OCI-LY1 (cell line): ENCODE data around the gene RBM20.

Experiments
- H2AFZ ChIP-seq: fragments of 200-600 bp; sonication (generic), shearing (Covaris generic); 2 replicates; pipeline ENCODE4 v1.6.0; 2014; ENCODE audit warnings: antibody characterized with exemption, mild to moderate bottlenecking, low read length
- H3F3A ChIP-seq: fragments of 200-600 bp; sonication (generic), shearing (Covaris generic); 2 replicates; pipeline ENCODE4 v1.6.0; 2014; ENCODE audit warnings: mild to moderate bottlenecking, antibody characterized with exemption, low read length, moderate library complexity; ENCODE audit not compliant: insufficient read depth
- H3K27ac ChIP-seq: fragments of 200-600 bp; sonication (generic); 2 replicates; pipeline ENCODE4 v1.5.1; 2014; ENCODE audit warnings: low read length, mixed run types, mild to moderate bottlenecking, low read depth; ENCODE audit not compliant: poor library complexity, severe bottlenecking
- H3K27me3 ChIP-seq: fragments of 200-600 bp; sonication (generic); 2 replicates; pipeline ENCODE4 v1.6.0; 2014; ENCODE audit warnings: antibody characterized with exemption, mild to moderate bottlenecking, low read length, moderate library complexity; ENCODE audit not compliant: insufficient read depth
- H3K36me3 ChIP-seq: fragments of 200-600 bp; sonication (generic); 2 replicates; pipeline ENCODE4 v1.6.1; 2014; ENCODE audit warnings: mild to moderate bottlenecking, antibody characterized with exemption, low read length, moderate library complexity, mixed read lengths; ENCODE audit not compliant: insufficient read depth
- H3K4me1 ChIP-seq: fragments of 200-600 bp; sonication (generic); 2 replicates; pipeline ENCODE4 v1.5.1; 2014; ENCODE audit warnings: mild to moderate bottlenecking, low read length, moderate library complexity; ENCODE audit not compliant: insufficient read depth, severe bottlenecking
- H3K4me2 ChIP-seq: fragments of 200-600 bp; sonication (generic), shearing (Covaris generic); 2 replicates; pipeline ENCODE4 v1.6.1; 2014; ENCODE audit warnings: low read length
- H3K4me3 ChIP-seq: fragments of 200-600 bp; sonication (generic); 2 replicates; pipeline ENCODE4 v1.5.1; 2014; ENCODE audit warnings: low read length, low read depth, mild to moderate bottlenecking, mixed read lengths; ENCODE audit not compliant: poor library complexity, severe bottlenecking
- H3K79me2 ChIP-seq: fragments of 200-600 bp; shearing (Covaris generic); 2 replicates; pipeline ENCODE4 v1.6.1; 2016; ENCODE audit warnings: mixed run types, low read length, mixed read lengths; ENCODE audit not compliant: insufficient read depth
- H3K9ac ChIP-seq: fragments of 200-600 bp; sonication (generic), shearing (Covaris generic); 2 replicates; pipeline ENCODE4 v1.6.1; 2014; ENCODE audit warnings: mild to moderate bottlenecking, low read length, mixed read lengths
- H3K9me2 ChIP-seq: fragments of 200-600 bp; sonication (generic), shearing (Covaris generic); 2 replicates; pipeline ENCODE4 v1.6.1; 2014; ENCODE audit warnings: low read depth, mild to moderate bottlenecking, low read length, mixed read lengths
- H3K9me3 ChIP-seq: fragments of 200-600 bp; shearing (Covaris generic); 2 replicates; pipeline ENCODE4 v1.6.1; 2014; ENCODE audit warnings: low read length, mixed read lengths
- H4K20me1 ChIP-seq: fragments of 200-600 bp; sonication (generic), shearing (Covaris generic); 2 replicates; pipeline ENCODE4 v1.6.0; 2016; ENCODE audit warnings: mild to moderate bottlenecking, low read length; ENCODE audit not compliant: insufficient read depth
- CTCF ChIP-seq: fragments of 200-600 bp; sonication (generic), shearing (Covaris generic); IDR thresholded peaks from 2 replicates; pipeline ENCODE4 v1.5.1; 2017; ENCODE audit warnings: mild to moderate bottlenecking, antibody characterized with exemption, low read length, moderate library complexity, mixed read lengths
- EZH2 ChIP-seq: fragments of 200-600 bp; sonication (generic), shearing (Covaris generic); IDR thresholded peaks from 2 replicates; pipeline ENCODE4 v1.8.0; 2017; ENCODE audit warnings: borderline replicate concordance, mixed run types, mild to moderate bottlenecking, antibody characterized with exemption, low read length, moderate library complexity, mixed read lengths

Gene RBM20

GRCh38 chr10:110671788-110672579, 27.8 kb downstream of the RBM20 start:
- peaks cover 66% of the 10 kb centered on the region for H3K4me1 ChIP-seq
- H3K9me2 ChIP-seq, result no peaks in the 10 kb centered on the region
- H3K4me3 ChIP-seq, result peak overlapping the region; percentile 75
- no peaks in the 10 kb centered on the region for H3K36me3 ChIP-seq
- no peaks in the 10 kb centered on the region for H3K9me3 ChIP-seq
- H3K79me2 ChIP-seq, result no peaks in the 10 kb centered on the region
- no peaks in the 10 kb centered on the region for H3F3A ChIP-seq
- H3K27ac ChIP-seq, result peak overlapping the region; percentile 93
- H4K20me1 ChIP-seq, result no peaks in the 10 kb centered on the region
- peak; percentile 92 for TF ChIP-seq CTCF
- no peak for TF ChIP-seq EZH2
- peak overlapping the region; percentile 72 for H2AFZ ChIP-seq
- H3K27me3 ChIP-seq, result no peaks in the 10 kb centered on the region
- peak overlapping the region; percentile 89 for H3K9ac ChIP-seq
- H3K4me2 ChIP-seq, result peak overlapping the region; percentile 87

- no peaks in the 10 kb centered on the region for H3K9me2 ChIP-seq
- H3K79me2 ChIP-seq, result no peaks in the 10 kb centered on the region
- peak overlapping the region; percentile 87 for H3K4me2 ChIP-seq
- peaks cover 60% of the 10 kb centered on the region for H3K4me1 ChIP-seq
- peak overlapping the region; percentile 89 for H3K9ac ChIP-seq
- H3K27me3 ChIP-seq, result no peaks in the 10 kb centered on the region
- H3K9me3 ChIP-seq, result no peaks in the 10 kb centered on the region
- TF ChIP-seq CTCF, result no peak
- TF ChIP-seq EZH2, result no peak
- H2AFZ ChIP-seq, result peak overlapping the region; percentile 72
- no peaks in the 10 kb centered on the region for H3F3A ChIP-seq
- peak overlapping the region; percentile 93 for H3K27ac ChIP-seq
- H4K20me1 ChIP-seq, result no peaks in the 10 kb centered on the region
- H3K36me3 ChIP-seq, result no peaks in the 10 kb centered on the region
- peak overlapping the region; percentile 75 for H3K4me3 ChIP-seq
Measured at GRCh38 chr10:110672580-110672919, 28.4 kb downstream of the RBM20 start.

GRCh38 chr10:110676016-110676415, 31.9 kb downstream of the RBM20 start:
- no peaks in the 10 kb centered on the region for H4K20me1 ChIP-seq
- peaks cover 52% of the 10 kb centered on the region for H3K4me1 ChIP-seq
- H2AFZ ChIP-seq, result no peak overlapping the region
- H3K4me2 ChIP-seq, result no peak overlapping the region
- H3F3A ChIP-seq, result no peaks in the 10 kb centered on the region
- H3K79me2 ChIP-seq, result no peaks in the 10 kb centered on the region
- no peak overlapping the region for H3K27ac ChIP-seq
- H3K9me3 ChIP-seq, result no peaks in the 10 kb centered on the region
- no peak overlapping the region for H3K4me3 ChIP-seq
- H3K27me3 ChIP-seq, result no peaks in the 10 kb centered on the region
- H3K36me3 ChIP-seq, result no peaks in the 10 kb centered on the region
- TF ChIP-seq EZH2 (no peak), CTCF (no peak)
- no peak overlapping the region for H3K9ac ChIP-seq
- no peaks in the 10 kb centered on the region for H3K9me2 ChIP-seq
